ENCODE results near the gene TRIM63. TPM values are rescaled to one million over a fixed set of nuclear protein-coding genes. Genes with fewer than 3 reads are reported as not detected.
A peak's percentile ranks its signal among the peaks of the same experiment; 100 is the strongest.

TRIM63 gene
- total and polyA plus RNA-seq, 9 of the 15 experiments (the other 6 are each of a cell fraction or from before 2014, with no cell fraction given): 0.08 to 0.57 (median 0.36) TPM

DNA sequence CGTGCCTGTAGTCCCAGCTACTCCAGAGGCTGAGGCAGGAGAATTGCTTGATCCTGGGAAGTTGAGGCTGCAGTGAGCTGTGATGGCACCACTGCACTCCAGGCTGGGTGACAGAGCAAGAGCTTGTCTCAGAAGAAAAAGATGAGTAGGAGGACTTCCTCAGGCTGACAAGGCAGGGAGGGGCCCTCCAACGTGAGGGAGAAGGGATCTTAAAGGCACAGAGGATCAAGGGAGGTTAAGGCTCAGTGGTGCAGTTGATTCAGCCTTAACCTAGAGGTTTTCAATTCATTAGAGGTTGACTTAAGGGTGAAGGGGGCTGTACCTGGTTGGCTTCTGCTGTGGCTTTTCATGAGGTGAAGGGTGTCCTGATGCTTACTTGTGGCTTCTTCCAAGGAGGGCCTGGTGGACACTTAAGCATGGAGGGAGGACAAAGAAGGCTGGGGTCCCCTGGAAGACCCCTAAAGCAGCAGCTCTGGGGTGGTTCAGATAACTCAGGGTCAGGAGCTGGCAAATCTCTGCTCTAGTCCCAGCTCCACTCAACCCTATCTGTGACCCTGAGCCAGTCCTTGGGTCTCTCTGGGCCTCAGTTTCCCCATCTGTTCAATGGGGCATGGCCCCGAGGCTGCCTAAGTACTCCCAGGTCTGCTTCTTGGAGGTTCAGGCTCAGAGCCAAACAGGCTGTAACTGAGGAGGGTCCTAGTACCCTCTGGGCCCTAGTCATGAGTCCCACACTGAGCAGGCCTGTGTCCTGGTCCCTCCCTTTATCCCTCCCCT, 39.5 kb downstream of the TRIM63 start (continued):
- TF ChIP-seq, protein P1, sequence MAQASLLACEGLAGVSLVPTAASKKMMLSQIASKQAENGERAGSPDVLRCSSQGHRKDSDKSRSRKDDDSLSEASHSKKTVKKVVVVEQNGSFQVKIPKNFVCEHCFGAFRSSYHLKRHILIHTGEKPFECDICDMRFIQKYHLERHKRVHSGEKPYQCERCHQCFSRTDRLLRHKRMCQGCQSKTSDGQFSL (CRISPR knock-in tag; IDR thresholded peaks at IDR 0.05): no peak
- TF ChIP-seq, protein P1 (tag; IDR thresholded peaks at IDR 0.05): no peak
- TF ChIP-seq HDAC2 (IDR thresholded peaks at IDR 0.05) (no peak), SMARCA4 (IDR thresholded peaks at IDR 0.05) (0 out of 2 replicates have a peak, but pooled peaks have one; percentile 24), ETS2 (tag; IDR thresholded peaks at IDR 0.05; ENCODE audit: borderline replicate concordance, poor library complexity, severe bottlenecking) (no peak), GABPB1 (CRISPR knock-in tag; IDR thresholded peaks at IDR 0.05) (no peak), XRCC5 (IDR thresholded peaks at IDR 0.05; ENCODE audit: low read depth, low read length) (no peak), CHD4 (IDR thresholded peaks at IDR 0.05; ENCODE audit: insufficient read depth, insufficient replicate concordance, low read depth, low read length, poor library complexity, severe bottlenecking) (no peak), CAMTA2 (CRISPR knock-in tag; conservative IDR thresholded peaks at IDR 0.05) (no peak), ZNF778 (CRISPR knock-in tag; IDR thresholded peaks at IDR 0.05) (no peak), KLF13 (tag; IDR thresholded peaks at IDR 0.05; ENCODE audit: borderline replicate concordance, low read depth) (no peak), EP300 (IDR thresholded peaks at IDR 0.05; ENCODE audit: low read length) (no peak), POLR3A (IDR thresholded peaks at IDR 0.05; ENCODE audit: borderline replicate concordance, extremely low read depth, insufficient read depth, insufficient read length) (no peak), ZNF3 (CRISPR knock-in tag; IDR thresholded peaks at IDR 0.05) (no peak), TEAD1 (CRISPR knock-in tag; IDR thresholded peaks at IDR 0.05) (no peak)
- TF ChIP-seq, protein P2, sequence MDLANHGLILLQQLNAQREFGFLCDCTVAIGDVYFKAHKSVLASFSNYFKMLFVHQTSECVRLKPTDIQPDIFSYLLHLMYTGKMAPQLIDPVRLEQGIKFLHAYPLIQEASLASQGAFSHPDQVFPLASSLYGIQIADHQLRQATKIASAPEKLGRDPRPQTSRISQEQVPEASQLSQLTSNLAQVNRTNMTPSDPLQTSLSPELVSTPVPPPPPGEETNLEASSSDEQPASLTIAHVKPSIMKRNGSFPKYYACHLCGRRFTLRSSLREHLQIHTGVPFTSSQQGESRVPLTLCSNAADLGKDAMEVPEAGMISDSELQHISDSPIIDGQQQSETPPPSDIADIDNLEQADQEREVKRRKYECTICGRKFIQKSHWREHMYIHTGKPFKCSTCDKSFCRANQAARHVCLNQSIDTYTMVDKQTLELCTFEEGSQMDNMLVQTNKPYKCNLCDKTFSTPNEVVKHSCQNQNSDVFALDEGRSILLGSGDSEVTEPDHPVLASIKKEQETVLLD (IDR thresholded peaks at IDR 0.05): no peak
- TF ChIP-seq, protein P3, sequence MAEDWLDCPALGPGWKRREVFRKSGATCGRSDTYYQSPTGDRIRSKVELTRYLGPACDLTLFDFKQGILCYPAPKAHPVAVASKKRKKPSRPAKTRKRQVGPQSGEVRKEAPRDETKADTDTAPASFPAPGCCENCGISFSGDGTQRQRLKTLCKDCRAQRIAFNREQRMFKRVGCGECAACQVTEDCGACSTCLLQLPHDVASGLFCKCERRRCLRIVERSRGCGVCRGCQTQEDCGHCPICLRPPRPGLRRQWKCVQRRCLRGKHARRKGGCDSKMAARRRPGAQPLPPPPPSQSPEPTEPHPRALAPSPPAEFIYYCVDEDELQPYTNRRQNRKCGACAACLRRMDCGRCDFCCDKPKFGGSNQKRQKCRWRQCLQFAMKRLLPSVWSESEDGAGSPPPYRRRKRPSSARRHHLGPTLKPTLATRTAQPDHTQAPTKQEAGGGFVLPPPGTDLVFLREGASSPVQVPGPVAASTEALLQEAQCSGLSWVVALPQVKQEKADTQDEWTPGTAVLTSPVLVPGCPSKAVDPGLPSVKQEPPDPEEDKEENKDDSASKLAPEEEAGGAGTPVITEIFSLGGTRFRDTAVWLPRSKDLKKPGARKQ (CRISPR knock-in tag; IDR thresholded peaks at IDR 0.05): no peak
- TF ChIP-seq, protein P4, sequence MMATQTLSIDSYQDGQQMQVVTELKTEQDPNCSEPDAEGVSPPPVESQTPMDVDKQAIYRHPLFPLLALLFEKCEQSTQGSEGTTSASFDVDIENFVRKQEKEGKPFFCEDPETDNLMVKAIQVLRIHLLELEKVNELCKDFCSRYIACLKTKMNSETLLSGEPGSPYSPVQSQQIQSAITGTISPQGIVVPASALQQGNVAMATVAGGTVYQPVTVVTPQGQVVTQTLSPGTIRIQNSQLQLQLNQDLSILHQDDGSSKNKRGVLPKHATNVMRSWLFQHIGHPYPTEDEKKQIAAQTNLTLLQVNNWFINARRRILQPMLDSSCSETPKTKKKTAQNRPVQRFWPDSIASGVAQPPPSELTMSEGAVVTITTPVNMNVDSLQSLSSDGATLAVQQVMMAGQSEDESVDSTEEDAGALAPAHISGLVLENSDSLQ (IDR thresholded peaks at IDR 0.05): peak; percentile 58
